GM18517 (cell line): Measurements from ENCODE around the gene LRRTM1.

Source experiments
- ATAC-seq: cut with Tn5 transposase; IDR thresholded peaks from one replicate; pipeline ENCODE4 v1.9.1; 2021; ENCODE audit warnings: mild to moderate bottlenecking, moderate library complexity; ENCODE audit not compliant: unreplicated experiment

LRRTM1 gene

GRCh38 chr2:80302314-80303005 is 2.1 kb downstream of the LRRTM1 start:
- ATAC-seq, result no peak

GRCh38 chr2:80302001-80302313 is 2.6 kb downstream of the LRRTM1 start:
- ATAC-seq, result no peak

GRCh38 chr2:80300954-80301353 is 3.6 kb downstream of the LRRTM1 start:
- ATAC-seq, result no peak

GRCh38 chr2:80300346-80300745 is 4.2 kb downstream of the LRRTM1 start:
- ATAC-seq, result no peak

GRCh38 chr2:80299661-80300060 is 4.9 kb downstream of the LRRTM1 start:
- ATAC-seq, result no peak

GRCh38 chr2:80298954-80299353 is 5.6 kb downstream of the LRRTM1 start:
- ATAC-seq, result no peak

- ATAC-seq, result no peak
Measured at GRCh38 chr2:80293039-80293438, 11.5 kb downstream of the LRRTM1 start.

- no peak for ATAC-seq
Measured at GRCh38 chr2:80292474-80292873, 12.1 kb downstream of the LRRTM1 start.

GRCh38 chr2:80291656-80292055 is 12.9 kb downstream of the LRRTM1 start:
- ATAC-seq, result no peak

GRCh38 chr2:80288576-80288975 is 16.0 kb downstream of the LRRTM1 start:
- ATAC-seq, result no peak

GRCh38 chr2:80281049-80281448 is 23.5 kb downstream of the LRRTM1 start:
- no peak for ATAC-seq

GRCh38 chr2:80280598-80280997 is 24.0 kb downstream of the LRRTM1 start:
- no peak for ATAC-seq

- no peak for ATAC-seq
Measured at GRCh38 chr2:80269806-80270205, 34.7 kb downstream of the LRRTM1 start.

GRCh38 chr2:80266231-80266630 is 38.3 kb downstream of the LRRTM1 start:
- no peak for ATAC-seq

- ATAC-seq, result no peak
Measured at GRCh38 chr2:80259292-80259691, 45.3 kb downstream of the LRRTM1 start.

- ATAC-seq, result no peak
Measured at GRCh38 chr2:80258793-80259192, 45.8 kb downstream of the LRRTM1 start.

- ATAC-seq, result no peak
Measured at GRCh38 chr2:80258341-80258740, 46.2 kb downstream of the LRRTM1 start.

- no peak for ATAC-seq
Measured at GRCh38 chr2:80257450-80257849, 47.1 kb downstream of the LRRTM1 start.

- ATAC-seq, result no peak
Measured at GRCh38 chr2:80256782-80257167, 47.8 kb downstream of the LRRTM1 start.

- ATAC-seq, result no peak
Measured at GRCh38 chr2:80255918-80256781, 48.4 kb downstream of the LRRTM1 start.

GRCh38 chr2:80252294-80252986 is 52.1 kb downstream of the LRRTM1 start:
- no peak for ATAC-seq
